Kidney glomerular epithelial cell (primary cell): Measurements from ENCODE around the gene MKI67.
A peak's percentile ranks its signal among the peaks of the same experiment; 100 is the strongest.
"Not testable (repeated sequence)": the region's sequence is repeated elsewhere in the genome, so short reads cannot be mapped to it uniquely, and the experiment has no call there.

ENCODE experiments used
- DNase-seq: peaks from one replicate; lab custom pipeline; 2025; lab: John Stamatoyannopoulos, UW

MKI67 gene

DNA sequence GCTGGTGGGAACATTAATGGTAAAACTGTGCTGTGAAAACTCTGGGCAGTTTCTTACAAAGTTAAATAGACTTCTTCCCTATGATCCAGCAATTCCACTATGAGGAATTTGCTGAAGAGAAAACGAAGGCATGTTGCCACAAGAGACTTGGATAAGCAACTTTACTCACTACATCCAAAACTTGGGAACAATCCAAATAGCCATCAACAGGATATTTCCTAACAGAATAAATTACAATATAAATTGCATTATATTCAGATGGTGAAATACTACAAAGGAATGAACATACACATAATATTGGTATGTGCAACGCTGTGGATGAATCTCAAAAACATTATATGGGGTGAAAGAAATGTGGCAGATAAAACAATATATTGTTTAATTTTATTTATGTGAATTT, 21.4 kb upstream of the MKI67 start:
- no peak for DNase-seq

DNA sequence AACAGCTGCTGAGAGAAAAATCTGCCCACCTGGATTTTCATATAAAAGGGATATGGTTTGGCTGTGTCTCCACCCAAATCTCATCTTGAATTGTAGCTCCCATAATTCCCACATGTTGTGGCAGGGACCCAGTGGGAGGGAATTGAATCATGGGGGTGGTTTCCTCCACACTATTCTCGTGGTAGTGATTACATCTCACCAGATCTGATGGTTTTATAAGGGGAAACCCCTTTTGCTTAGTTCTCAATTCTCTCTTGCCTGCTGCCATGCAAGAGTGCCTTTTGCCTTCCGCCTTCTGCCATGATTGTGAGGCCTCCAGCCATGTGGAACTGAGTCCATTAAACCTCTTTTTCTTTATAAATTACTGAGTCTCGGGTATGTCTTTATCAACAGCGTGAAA, 20.8 kb upstream of the MKI67 start:
- DNase-seq, result peak; percentile 47

DNA sequence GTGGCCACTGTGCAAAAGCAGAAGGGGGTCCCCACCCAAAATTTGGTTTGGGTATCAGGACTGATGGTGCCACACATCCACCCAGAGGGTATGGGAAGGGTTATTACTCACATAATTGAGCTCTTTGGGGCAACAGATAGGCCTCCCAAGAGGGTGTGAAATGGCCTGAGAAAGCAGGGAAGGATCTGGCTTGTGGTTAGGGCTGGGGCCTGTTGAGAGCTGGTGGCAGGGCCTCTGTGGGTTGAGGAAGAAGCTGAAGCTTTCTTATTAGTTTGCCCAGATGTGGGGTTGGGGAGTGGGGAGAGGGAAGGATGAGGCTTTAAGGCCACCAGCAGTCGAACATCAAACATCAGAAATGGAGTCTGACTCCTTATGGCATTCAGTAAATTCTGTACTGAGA, 18.3 kb upstream of the MKI67 start:
- DNase-seq, result no peak

DNA sequence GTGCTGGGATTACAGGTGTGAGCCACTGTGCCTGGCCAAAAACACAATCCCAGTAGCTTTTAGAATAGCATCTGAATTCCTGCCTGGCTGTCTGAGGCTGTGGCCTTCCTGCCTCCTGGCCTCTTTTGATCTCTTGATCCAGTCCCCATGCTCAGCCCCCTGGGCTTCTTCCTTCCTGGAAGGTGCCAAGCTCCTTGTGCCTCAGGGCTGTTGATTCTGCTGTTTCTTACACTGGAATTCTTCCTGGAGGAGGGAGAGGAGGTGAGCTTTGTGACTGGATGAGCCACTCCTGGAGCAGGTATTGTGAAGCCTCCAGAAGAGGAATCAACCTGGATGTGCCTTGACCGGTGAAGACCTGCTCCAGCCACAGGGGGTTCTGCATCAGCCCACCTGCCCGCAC, 17.3 kb upstream of the MKI67 start:
- DNase-seq, result no peak

DNA sequence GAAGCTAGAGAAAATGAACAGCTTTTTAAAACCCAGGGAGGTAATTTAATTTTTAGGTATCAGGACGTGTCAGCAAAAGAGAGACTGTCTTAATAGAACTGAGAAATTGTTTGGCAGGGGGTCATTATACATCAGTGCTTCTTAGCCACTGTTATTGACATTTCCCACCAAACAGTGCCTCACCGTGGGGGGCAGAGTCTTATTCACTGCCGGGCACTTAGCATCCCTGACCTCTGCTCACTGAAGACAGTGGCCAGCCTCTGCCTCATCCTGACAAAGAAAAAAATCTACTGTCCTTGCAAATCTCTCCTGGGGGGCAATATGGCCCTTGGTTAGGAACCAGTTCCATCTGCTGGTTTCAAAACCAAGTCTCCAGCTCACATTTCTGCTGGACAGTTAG, 14.2 kb upstream of the MKI67 start:
- no peak for DNase-seq

DNA sequence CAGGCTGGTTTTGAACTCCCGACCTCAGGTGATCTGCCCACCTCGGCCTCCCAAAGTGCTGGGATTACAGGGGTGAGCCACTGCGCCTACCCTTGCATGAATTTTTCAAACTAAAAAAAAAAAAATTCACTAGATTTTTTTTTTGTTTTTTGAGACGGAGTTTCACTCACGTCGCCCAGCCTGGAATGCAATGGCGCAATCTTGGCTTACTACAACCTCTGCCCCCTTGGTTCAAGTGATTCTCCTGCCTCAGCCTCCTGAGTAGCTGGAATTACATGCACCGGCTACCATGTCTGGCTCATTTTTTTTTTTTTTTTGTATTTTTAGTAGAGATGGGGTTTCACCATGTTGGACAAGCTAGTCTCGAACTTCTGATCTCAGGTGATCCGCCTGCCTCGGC, 12.2 kb upstream of the MKI67 start:
- not testable (repeated sequence) for DNase-seq

DNA sequence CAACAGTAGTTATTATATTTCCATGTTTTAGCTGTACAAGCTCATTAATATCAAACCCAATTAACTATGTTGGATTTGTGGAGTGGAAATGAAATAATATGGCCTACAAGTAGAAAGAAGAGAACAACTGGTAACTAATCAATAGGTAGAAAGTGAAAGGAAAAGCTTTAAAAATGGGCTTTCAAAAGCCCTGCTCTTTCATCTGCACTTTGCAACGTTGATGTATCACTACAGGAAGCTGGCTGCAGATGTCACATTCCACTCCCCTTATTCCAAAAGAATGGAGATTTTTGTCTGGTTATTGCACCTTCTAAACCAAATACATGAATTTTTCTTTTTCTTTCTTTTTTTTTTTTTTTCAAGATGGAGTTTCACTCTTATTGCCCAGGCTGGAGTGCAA, 11.7 kb upstream of the MKI67 start:
- DNase-seq, result no peak

DNA sequence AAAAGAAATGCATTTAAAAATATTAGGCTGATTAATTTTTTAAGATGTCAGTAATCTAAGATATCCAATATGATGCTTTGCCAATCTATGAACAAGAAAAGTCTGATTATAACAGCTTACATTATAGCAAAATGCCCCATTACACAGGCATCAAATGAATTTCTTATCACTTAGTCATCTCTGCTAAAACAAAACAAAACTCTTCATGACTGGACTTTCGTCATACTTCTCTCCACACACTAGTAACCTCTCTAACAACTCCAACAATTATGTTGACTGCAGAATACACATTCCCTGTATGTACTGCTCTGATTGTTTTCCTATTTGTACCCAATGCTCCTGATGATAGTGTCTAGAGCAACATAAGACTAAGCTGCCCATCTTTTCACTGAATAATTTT, 3.8 kb upstream of the MKI67 start:
- DNase-seq, result peak; percentile 79

DNA sequence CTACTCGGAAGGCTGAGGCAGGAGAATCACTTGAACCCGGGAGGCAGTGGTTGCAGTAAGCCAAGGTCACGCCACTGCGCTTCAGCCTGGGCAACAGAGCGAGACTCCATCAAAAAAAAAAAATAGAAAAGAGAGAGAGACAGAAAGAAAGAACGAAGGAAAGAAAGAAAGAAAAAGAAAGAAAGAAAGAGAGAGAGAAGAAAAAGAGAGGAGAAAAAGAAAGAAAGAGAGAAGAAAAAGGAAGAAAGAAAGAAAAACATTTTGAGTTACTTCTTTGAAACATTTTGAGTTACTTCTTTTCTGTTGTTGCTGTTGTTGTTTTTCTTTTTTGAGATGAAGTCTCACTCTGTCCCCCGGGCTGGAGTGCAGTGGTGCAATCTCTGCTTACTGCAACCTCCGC, 2.4 kb upstream of the MKI67 start:
- DNase-seq, result no peak

DNA sequence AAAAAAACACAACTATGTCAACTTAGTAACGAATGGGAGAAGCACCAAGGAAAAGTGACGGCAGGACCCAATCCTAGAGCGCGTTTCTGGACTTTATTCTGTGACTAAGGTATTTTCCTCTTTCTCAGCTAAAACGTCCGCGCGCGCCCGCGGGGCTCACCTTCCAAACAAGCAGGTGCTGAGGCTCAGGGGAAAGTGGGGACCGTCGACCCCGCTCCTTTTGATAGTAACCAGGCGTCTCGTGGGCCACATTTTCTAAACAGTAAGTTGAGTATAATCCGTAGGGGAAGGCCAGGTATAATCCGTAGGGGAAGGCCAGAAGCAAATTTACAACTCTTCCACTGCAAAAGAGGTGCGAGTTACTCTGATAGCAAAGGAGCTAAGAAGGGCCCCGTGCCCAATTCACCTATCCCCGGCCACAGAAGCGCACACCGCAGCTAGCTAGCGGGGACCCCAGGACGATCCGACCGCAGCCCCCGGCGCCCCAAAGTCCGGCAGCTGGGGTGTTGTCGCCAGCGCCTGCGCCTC, 743 bp downstream of the MKI67 start:
- no peak for DNase-seq

DNA sequence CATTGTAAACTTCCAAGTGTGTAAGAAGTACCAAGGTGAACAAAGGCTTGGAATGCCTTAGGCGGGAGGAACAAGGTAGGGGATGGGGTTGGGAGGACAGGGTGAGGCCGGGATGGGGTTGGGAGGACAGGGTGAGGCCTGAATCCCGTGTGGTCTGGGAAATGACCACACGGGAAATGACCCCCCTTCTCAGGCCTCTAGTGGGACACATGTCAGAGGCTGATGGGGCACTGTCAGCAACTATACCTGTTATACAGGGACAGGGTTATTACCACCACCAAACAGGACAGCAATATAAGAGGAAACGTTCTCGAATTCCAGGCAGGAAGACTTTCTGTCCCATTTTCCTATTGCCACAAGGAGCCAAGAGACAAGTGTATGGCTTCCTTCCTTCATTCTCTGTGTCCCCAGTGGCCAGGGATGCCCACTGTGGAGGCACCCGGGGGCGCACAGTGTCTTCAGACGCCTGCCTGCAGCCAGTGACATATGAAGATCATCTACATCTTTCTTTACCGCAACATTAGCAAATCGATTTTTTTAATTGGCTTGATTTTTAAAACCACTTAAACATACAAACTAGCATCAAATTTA, 1.3 kb downstream of the MKI67 start:
- no peak for DNase-seq

DNA sequence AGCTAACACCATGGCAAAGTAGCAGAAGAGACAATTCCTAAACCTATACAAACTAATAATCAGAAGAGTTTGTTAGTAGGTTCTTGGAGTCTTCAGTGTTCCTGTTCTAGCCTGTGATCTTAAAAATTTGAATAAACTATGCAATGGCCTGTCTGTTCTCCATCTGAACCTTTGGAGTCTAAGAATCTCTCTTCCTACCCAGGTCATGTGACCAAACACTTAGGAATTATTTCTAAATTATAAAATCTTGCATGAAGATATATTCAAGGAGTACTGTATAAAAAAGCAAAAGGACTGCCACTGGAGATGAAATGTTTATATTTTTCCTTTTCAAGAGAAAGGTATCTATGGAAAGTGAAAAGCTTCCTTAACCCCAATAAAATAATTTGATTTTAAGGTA, 2.4 kb downstream of the MKI67 start:
- no peak for DNase-seq

DNA sequence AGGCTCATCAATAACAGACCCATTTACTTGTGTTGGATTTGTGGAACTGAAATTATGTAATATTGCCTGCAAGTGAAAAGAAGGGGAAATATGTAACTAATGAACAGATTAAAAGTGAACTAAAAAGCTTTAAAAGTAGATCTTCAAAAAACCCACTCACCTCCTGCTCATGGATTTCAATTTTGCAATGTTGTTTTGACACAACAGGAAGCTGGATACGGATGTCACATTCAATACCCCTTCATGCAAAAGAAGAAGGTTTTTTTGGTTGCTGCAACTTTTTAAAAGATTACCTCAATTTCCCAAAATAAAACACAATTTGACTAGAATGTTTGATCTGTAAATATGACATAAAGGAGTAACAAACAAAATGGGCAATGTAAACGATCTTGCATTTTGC, 3.3 kb downstream of the MKI67 start:
- DNase-seq, result no peak

DNA sequence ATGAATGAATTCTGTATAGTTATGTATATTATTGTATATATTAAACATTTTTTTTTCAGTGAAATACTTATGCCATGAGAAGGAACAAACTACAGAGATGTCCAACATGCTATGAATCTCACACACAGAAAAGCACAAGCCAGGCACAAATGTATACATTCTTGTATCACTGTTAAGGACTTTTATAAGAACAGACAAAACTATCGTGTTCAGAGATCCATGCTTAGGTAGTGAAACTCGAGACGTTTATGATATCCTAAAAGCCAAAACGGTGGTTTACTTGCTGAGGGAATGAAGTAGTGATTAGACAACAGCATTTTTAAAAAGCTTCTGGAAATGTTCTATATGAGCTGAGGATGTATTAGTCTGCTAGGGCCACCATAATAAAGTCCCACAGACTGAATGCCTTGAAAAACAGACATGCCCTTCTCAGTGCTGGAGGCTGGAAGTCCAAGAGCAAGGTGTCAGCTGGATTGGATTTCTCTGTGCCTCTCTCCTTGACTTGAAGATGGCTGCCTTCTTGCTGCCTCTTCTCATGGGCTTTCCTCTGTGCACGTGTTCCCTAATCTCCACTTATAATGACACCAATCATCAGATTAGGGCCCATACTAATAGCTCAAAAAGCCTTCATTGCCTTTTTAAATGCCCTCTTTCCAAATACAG, 4.3 kb downstream of the MKI67 start:
- DNase-seq, result no peak

DNA sequence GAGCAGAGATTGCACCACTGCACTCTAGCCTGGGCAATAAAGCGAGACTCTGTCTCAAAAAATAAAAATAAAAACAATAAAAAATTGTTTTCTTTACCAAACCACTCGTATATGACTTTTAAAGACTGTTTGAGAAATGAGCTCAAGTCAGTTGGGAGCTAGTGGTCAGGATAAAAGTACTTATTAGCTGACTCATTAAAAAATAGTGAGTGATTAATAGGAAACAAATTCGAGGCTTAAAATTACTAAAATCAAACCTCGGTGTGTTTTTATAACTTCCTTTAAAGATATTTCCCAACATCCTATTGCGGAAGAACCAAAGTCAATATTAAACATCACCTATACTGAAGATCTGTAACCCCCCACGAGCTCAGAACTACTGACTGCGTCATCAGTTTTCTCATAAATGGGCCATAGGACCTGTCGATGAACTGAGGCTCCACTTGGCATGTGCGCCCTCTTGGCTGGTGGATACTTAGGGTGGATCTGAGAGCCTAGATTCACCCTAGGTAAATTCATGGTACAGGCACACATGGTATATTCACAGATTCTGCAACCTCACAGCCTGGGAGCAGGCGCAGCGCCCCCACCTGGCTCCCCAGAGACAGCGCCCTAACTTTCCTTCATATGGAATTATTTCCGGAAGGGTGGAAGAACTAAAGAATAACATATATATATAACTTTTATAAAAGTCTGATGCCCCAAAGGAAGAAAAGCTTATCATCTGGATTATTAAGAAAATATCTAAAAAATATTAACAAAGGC, 9.2 kb downstream of the MKI67 start:
- DNase-seq, result no peak

DNA sequence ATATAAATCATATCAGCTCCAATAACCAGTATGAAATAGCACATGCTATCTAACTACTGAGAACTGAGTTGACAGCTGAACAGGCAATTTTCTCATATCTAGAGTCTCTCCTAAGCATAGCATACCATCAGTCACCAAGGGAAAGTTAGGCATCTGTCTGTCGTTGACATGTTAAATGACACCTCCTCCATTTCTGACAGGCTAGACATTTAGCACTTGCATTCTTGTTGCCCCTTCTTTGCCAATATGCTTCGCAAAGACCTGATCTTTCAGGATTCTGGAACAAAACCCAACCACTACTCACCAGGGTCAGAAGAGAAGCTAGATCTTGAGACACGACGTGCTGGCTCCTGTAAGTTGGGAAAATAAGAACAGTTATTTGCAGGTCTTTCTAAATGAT, 10.0 kb downstream of the MKI67 start:
- no peak for DNase-seq

DNA sequence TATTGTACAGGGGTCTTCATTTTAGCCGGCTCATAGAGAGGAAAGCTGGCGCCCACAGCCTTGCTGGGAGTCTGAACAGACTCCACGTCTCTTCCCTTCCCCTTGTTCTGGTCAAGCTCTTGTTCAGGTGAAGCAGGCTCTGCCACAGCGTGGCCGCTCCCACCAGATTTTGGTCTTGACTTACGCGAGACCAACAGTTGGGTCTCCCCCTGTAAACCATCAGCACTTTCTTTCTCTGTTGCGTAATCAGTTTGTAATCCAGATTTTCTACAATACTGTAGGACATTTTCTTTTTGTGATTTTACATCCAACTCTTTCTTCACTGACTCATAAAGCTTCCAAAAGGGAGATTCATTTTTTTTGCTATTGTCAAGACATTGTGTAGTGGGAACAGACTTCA, 10.9 kb downstream of the MKI67 start:
- no peak for DNase-seq

DNA sequence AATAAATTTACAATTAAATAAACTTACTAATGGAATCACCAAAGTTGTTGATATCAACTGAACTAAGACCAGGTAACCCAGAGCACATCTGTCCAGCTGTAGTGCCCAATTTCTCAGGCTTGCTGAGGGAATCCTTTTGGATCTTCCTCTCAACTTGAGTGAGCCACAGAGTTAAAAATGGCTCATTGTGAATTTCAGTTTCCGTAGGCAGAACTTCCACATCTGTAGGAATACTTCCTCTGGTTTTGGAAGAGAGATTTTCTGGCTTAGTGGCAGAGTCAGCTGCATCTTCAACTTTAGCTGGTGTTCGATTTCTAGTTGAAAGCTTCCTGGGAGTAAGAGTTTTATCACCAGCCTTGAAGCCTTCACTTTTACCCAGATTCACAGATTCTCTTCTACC, 11.3 kb downstream of the MKI67 start:
- no peak for DNase-seq

DNA sequence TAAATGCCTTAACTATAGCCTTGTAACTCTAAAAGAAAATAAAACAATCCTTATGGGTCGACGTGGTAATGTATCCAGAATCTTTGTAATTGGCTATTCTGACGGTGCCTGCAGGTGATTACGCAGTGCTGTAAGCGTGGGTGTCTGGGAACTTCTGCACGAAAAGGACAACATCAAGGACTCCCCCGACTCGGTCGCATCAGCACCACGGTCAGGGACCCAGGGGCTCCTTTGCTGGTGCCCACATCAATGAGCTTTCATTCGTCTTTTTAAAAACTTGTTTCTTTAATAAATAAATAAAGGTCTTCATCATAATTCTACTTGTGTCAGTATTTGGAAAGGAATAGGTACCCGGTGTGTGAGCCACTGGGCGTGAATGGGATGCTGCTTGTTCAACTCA, 13.2 kb downstream of the MKI67 start:
- DNase-seq, result no peak

DNA sequence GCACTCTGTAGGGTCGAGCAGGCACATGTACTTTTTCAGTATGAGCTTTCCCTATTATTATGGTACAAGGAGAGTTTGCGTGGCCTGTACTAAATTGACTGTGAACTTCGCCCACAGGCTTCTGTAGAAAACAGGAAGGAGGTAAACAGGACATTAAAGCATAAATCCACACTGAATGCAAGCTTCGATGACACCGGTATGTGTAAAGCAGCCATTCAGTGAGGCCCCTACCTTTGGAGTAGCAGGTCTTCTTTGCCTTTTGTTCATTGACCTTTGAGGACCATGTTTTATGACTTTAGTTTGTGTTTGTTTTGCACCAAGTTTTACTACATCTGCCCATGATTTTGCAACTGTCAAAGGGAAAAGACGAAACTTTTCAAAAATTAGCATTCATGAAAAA, 14.5 kb downstream of the MKI67 start:
- no peak for DNase-seq

DNA sequence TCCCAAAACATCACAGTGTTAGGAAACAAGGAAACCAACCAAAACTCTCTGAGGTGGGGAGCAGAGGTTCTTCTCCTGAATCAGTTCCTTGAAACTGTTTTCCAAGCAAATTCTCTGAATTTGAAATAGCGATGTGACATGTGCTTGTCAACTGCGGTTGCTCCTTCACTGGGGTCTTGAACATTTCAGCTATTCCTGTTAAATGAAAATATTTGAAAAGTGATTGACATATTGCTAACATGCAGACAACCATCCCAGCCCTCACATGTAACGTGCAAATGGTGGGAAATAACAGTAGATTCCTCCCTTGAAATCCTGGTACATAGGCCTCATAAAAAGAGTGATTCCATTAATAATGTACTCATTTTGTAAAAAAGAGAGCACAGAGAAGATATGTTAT, 15.9 kb downstream of the MKI67 start:
- DNase-seq, result no peak

DNA sequence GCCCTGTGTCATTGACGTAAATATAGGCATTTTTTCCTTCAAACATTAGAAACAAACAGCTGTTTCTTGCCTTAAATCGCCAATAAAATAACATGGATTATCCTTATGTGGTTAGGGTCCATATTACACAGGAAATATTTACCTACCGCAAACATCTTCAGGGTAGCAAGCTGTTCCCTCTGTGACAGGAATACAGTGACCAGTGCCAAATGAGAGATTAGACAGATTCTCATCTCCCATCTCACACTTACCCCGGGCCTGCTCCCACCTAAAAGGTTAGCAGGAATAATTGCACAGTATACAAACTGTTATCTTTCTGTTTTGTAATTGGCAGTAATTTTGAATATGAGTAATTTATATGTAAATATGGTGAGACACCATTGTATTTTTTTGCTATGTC, 16.5 kb downstream of the MKI67 start:
- DNase-seq, result no peak

DNA sequence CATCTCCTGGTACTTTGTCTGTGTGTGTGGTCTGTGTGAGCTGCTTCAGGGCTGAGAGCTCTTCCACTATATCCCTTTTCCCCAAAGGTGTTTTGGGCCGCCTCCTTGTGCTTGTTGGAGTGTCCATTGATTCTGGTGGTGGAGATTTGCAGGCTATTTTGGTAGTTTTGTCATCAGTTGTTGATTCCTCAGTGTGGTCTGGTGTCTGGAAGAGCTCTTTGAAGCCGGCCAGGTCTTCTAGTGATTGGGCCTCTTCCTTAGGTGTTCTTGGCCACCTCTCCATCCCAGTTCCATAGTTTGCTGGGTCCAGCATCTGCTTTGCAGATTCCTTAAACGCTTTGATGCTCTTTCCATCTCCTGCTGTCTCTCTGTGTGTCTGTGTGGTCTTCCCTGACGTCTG, 20.8 kb downstream of the MKI67 start:
- DNase-seq, result no peak
